DMS 273 (cell line): ENCODE results near the gene OSGIN1.
A peak's percentile ranks its signal among the peaks of the same experiment; 100 is the strongest.

ENCODE experiments used
- DNase-seq: peaks from one replicate; lab custom pipeline; 2025; ENCODE audit not compliant: unreplicated experiment; lab: John Stamatoyannopoulos, UW

The OSGIN1 gene

DNA sequence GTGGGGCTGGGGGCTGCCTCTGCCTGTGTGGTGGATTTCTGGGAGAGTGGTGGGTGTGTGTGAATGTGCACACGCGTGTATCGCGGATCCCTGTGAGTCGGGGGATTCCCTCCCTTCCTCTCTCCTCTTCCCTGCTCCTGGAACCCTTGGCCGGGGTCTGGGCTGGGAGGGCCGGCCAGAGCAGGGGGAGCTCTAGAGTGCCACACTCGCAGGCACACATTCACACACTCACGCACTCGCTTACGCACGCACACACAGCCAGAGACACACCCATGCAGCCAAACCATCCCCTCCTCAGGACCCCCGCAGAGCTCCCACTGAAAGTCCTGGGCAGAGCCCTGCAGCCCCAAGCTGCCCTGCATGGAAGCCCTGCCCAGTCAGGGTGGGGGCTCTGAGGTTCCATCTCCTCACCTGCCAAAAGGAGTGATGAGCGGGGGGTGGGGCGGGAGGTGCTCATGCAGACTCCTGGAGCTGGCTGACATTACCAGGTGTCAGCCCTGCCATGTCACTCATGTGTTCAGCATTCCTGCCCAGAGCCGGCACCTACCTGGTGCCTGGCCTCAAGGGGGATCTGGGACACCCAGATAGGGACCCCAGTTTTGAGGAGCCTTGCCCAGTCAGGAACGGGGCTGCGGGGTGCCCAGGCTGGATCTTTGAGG is 16.9 kb downstream of the OSGIN1 start:
- no peak for DNase-seq

DNA sequence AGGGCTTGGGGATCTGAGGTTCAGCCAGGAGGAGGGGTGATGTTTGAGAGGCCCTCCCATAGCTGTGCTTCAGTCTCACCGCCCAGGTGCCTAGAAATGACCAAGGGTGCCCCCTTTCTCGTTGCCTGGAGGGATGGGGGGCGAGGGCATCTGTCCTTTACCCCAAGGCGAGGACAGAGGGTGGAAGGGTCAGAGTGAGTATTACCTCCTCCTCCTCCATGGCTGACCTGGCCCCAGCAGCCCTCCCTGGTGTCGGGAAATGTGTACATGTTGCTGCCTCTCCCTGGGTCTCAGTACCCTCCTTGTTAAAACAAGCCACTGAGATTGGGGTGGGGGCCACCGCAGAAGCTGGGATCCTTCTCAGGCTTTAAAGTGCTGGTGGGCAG is 17.4 kb downstream of the OSGIN1 start:
- DNase-seq: no peak

- DNase-seq: peak; percentile 15
These were observed 18.4 kb downstream of the OSGIN1 start for GRCh38 chr16:83971165-83972130.

- no peak for DNase-seq
These were observed 19.4 kb downstream of the OSGIN1 start for GRCh38 chr16:83972256-83973008.

- no peak for DNase-seq
These were observed 20.0 kb downstream of the OSGIN1 start for GRCh38 chr16:83973077-83973476.

DNA sequence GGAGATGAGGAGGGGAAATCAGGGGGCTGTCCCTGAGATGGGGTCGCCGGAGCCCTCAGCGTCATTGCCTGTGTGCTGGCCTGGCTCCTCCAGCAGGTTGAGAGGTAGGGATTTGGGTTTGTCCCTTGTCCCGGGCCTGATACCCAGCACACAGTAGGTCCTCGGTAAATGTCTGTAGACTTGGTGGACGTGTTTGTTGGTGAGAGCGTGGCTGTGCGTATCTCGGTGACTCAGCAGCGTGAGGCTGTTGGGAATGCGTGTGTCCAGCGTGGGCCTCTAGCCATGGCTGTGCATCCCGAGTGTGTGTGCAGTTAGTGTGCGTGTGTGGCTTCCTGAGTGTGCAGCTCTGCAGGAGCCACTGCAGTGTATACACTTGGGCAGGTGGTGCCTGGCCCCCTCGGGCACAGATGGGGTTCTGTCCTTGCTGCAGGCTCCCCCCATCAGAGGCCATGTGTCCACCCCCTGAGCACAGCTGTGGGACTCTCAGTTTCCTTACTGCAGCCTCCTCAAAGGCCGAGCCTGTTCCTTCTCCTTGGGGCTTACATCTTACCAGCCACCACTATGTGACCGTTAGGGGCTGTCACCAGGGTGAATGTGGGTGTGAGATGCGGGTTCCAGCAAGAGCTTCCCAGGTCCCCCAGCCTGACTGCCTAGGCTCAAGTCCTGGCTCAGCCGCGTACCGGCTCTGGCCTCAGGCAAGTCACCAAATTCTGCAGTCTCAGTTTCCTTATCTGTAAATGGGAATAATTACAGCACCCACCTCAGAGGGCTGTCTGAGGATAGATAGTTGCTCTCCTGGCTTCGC is 20.7 kb downstream of the OSGIN1 start:
- DNase-seq: no peak

- DNase-seq: no peak
These were observed 21.4 kb downstream of the OSGIN1 start for GRCh38 chr16:83974475-83974874.

DNA sequence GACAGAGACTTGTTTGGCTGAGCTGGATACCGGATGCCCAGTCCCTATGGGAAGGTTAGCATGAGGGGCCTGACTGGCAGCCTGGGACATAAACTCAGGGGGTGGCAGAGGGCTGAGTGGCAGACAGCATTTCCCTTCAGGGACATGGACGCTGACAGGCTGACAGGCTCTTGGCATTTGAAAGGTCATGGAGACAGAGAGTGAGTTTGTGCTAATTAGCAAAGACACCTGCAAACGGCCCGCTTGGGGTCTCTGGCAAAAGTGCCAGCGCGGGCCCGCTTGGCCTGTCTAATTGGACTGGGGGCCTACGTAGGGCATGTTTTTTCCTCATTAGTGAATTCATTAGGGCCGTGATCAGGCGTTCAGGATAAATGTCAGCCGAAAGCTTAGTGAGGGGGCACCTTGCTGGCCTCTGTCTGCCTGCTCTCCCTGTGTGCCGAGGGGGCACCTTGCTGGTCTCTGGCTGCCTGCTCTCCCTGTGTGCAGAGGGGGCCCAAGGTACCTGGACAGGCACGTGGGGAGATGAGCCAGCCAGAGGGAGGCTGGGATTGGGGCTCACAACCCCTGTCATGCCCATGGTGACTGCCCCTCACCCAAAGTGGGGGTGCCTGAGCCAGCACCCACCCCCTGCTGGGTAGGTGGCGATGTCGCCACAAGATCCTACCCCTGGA is 22.7 kb downstream of the OSGIN1 start:
- DNase-seq: no peak

DNA sequence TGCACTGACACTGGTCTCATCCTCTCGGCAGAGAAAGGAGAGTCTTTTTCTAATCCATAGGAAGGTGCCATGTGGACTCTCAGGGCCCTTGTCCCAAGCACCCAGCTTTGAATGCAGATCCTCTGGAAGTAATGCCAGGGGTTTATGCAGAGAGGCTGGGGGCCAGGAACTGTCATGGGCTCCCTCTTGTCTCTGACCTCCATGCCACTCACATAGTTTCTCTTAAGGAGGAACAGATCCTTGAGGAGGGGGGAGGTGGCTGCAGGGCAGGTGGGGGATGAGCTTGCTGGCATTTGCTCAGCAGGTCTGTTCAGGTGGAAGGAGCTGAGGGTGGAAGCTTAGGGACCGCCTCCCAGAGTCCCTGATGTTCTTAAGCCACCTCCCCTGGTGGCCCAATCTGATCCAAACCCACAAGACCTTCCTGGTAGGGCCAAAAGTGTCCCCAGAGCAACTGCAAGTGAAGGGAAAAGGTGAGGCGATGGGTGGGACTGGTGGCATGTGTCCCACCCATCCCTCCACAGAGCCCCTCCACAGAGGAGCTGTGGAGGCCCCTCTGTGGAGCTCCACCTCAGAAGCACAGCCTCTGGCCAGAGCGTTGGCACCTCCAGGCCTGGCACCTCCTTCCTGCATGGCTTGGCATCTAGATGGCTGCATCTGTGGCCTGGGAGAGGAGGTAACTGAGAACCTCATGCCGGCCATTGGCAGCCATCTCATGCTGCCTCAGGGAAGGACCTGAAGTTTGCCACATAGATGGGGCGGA is 24.2 kb downstream of the OSGIN1 start:
- no peak for DNase-seq

DNA sequence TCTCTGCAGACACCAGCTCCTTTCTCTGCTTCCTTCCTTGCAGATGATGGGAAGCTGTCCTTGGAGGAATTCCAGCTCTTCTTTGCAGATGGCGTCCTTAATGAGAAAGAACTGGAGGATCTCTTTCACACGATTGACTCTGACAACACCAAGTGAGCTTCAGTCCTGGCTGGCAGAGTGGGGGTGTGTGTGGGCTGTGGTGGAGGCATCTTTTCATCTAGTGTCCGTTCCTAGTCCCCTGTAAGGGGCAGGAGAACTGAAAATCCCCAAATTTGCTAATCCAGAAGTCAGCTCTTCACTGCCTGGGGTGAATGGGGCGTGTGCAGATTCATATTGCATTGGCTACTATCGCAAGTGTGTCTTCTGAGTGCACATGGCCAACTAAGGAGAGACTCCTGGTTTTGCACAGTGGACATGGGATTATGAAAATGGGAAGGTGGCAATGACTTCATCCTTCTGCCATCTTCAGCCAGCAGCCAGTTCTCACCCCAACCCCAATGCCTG is 25.4 kb downstream of the OSGIN1 start:
- DNase-seq: no peak

DNA sequence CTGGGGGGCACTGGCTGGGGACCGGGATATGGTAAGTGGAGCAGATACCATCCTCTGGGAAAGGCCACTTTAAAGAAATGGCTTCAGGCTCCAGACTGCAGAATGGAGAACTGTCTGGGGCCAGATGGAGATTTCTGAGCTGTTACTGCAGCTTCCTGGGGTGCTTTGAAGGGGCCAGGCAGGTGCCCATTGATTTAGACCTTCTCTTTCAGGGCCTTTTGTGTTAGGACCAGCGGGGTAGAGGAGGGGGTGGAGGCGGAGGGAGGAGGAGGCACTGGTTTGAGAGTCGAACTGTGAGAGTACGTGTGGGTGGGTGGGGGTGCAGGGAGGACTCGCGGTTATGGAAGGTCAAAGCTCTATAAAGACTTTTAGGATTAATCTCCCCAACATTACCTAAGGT is 26.4 kb downstream of the OSGIN1 start:
- DNase-seq: no peak

DNA sequence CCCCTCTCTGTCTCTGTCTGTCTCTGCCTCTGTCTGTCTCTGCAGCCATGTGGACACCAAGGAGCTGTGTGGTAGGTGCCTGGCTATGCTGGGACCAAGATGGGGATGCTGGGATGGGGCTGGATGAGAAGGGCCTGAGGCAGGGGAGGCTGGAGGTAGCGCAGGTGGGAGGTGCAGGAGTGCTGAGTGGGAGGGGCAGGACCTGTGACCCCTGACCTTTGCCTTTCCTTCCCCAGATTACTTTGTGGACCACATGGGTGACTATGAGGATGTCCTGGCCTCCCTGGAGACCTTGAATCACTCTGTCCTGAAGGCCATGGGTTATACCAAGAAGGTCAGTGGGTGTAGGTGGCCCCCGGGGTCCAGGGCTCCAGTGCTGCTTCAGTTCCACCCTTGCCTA is 27.8 kb downstream of the OSGIN1 start:
- no peak for DNase-seq

- DNase-seq: no peak
These were observed 28.8 kb downstream of the OSGIN1 start for GRCh38 chr16:83981799-83982198.

GRCh38 chr16:83983491-83983890 is 30.5 kb downstream of the OSGIN1 start:
- DNase-seq: no peak

DNA sequence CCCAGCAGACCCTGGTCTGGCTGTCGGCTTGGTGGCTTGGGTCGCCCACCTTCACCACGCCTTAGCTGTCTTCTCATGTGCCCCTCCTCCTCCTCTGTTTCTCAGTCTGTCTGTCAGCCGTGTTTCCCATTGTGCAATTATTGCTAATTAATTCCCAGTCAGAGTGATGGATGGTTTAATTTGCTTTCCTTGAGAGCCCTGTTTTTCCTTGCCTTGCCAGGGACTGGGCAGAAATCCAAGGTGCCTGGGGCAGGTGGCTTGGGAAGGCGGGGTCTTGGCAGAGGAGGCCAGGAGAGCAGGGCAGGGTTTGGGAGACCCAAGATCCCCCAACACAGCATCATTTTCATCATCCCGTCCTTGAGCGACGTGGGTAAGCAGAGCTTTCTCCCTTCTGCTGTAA is 36.3 kb downstream of the OSGIN1 start:
- DNase-seq: peak; percentile 61

GRCh38 chr16:83990492-83990891 is 37.5 kb downstream of the OSGIN1 start:
- DNase-seq: no peak

DNA sequence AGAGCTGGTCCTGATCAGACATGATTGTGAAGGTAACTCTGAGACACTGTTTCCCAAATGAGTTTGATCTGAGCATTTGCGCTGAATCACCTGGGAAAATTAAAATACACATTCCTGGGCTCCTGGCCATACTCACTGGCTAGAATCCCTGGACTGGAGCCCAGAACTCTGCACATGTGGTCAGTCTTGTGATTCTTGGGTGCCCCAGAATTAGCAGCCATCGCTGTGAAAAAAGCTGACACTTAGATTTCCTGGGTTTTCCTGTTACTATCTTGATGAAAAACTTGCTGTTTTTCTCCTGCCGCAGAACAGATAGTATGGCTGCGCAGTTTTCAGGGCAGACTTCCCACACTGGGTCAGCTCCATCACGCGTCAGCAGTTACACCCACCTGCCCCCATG is 39.6 kb downstream of the OSGIN1 start:
- no peak for DNase-seq

- no peak for DNase-seq
These were observed 41.0 kb downstream of the OSGIN1 start for GRCh38 chr16:83994087-83994486.

DNA sequence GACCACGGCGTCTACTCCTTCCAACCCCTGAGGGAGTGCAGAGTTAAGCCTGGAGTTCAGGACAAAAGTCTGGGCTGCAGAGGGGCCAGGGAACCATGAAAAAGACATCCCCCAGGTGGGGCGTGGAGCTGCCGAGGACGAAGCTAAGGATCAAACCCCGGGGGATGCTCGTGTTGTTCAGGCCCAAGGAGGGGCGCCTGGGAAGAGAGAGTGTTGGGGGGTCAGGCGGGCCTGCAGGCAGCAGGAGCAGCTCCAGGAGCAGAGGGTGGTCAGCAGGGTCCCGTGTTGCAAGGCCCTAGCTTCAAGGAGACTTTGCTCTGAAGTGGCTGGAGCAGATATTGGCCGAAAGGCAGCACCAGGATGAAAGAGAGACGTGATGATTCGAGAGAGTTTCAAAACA is 41.7 kb downstream of the OSGIN1 start:
- no peak for DNase-seq
